Measurements from ENCODE around the gene SIGLEC10.
"Not testable (repeated sequence)": the region's sequence is repeated elsewhere in the genome, so short reads cannot be mapped to it uniquely, and the experiment has no call there.

SIGLEC10 gene

GRCh38 chr19:51440052-51440451 lies 22.6 kb upstream of the SIGLEC10 start:
- DNase-seq (ENCODE audit: insufficient read length, low spot score) = no peak
- no peak for FAIRE-seq

GRCh38 chr19:51439021-51439465 lies 21.6 kb upstream of the SIGLEC10 start:
- no peak for DNase-seq (ENCODE audit: insufficient read length, low spot score)
- no peak for FAIRE-seq

DNA sequence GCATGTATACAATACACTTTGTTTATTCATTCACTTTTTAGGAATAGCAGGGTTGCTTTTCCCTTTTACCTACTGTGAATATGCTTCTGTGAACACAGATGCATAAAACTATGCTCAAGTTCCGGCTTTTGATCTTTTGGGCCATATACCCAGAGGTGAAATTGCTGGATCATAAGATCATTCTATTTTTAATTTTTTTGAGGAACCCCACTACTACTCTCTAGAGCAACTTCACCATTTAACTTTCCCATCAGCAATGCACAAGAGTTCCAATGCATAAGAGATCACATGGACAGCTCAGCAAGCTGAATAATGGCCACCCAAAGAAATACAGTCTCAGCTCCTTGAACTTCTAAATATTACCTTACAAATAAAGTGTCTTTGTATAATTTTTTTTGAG lies 17.0 kb upstream of the SIGLEC10 start:
- no peak for DNase-seq (ENCODE audit: insufficient read length, low spot score)
- no peak for FAIRE-seq

DNA sequence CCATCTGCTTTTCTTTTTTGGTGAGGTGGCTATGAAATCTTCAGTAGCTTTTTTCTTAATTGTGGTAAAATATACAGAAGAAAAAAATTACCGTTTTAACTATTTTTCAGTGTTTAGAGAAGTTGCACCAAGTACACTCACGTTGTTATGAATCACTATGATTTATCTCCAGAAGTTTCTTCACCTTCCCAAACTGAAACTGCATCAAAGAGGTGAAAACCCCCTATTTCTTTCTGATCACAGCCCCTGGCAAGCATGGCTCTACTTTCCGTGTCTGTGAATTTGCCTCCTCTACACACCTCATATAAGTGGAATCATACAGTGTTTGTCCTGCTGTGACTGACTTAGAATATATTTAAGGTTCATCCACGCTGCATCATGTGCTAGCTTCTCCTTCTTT lies 15.6 kb upstream of the SIGLEC10 start:
- FAIRE-seq (no peak), DNase-seq (ENCODE audit: insufficient read length, low spot score) (no peak)

DNA sequence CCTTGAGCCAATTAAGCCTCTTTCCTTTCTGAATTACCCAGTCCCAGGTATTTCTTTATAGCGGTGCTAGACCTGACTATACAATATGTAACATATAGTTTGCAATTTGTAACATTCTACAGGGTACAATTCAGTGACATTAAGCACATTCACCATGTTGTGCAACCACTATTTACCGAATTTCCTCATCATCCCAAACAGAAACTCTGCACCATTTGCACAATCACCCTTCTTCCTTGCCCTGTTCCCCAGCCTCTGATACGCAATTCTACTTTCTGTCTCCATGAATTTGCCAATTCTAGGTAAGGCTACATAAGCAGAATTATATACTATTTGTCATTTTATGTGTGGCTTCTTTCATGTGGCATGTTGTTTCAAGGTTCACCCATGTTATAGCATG lies 13.7 kb upstream of the SIGLEC10 start:
- no peak for FAIRE-seq
- no peak for DNase-seq (ENCODE audit: insufficient read length, low spot score)

DNA sequence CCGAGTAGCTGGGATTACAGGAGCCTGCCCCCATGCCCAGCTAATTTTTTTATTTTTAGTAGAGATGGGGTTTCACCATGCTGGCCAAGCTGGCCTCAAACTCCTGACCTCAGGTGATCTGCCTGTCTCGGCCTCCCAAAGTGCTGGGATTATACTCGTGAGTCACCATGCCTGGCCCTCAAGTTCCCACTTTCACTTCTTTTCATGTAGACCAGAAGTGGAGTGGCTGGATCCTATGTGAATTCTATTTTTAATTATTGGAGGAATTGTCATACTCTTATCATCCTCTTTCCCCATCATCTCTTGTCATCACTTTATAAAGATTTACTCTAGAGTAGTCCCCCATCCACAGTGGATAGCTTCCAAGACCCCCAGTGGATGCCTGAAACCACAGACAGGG lies 12.8 kb upstream of the SIGLEC10 start:
- DNase-seq (ENCODE audit: insufficient read length, low spot score) = no peak
- no peak for FAIRE-seq

DNA sequence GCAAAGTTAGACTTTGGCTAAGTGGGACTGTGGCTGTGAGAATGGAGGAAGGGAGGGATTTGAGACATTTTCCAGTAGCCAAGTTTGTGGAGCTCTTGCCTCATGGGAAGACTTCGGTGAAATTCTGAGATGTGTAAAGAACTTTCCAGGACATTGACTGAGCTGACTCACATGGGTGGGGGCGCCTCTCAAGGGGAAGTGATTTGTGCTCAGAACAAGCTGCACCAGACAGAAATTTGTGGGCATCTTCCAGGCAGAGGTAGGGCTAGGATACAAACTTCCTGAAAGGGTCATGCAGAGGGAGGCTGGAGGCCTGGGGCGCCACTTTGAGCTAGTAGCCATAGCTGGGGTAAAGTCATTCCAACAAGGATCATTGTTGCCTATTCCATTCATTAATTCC lies 9.8 kb upstream of the SIGLEC10 start:
- DNase-seq (ENCODE audit: insufficient read length, low spot score) = no peak
- FAIRE-seq = no peak

DNA sequence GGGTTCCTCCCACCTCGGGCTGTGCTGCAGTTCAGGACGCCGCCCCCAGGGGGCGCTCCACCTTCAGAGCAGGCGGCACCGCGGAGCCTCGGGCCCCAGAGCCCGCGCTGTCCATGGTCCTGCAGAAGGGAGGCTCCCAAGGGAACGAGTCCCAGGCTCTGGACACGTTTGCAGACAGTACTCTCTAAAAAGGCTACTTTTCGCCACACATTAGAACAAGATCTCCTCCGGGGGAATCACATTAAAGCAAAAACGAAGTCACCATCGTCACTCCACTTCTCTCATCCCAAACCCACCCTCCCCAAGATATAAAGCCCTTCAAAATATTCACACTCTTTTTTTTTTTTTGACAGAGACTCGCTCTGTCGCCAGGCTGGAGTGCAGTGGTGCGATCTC lies 4.6 kb upstream of the SIGLEC10 start:
- DNase-seq (ENCODE audit: insufficient read length, low spot score) (peak; percentile 76), FAIRE-seq (peak; percentile 83)

- no peak for FAIRE-seq
- no peak for DNase-seq (ENCODE audit: insufficient read length, low spot score)
Measured at GRCh38 chr19:51421229-51422052, 4.0 kb upstream of the SIGLEC10 start.

DNA sequence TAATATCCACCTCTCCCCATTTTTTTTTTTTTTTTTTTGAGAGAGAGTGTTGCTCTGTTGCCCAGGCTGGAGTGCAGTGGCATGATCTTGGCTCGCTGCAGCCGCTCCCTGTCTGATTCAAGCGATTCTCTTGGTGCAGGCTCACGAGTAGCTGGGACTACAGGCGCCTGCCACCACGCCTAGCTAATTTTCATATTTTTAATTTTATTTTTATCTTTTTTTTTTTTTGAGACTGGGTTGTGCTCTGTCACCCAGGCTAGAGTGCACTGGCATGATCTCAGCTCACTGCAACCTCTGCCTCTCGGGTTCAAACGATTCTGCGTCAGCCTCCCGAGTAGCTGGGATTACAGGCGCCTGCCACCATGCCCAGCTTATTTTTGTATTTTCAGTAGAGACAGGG lies 3.1 kb upstream of the SIGLEC10 start:
- not testable (repeated sequence) for DNase-seq (ENCODE audit: insufficient read length, low spot score); FAIRE-seq

- DNase-seq (ENCODE audit: insufficient read length, low spot score) (no peak), FAIRE-seq (no peak)
Measured at GRCh38 chr19:51418707-51419106, 1.3 kb upstream of the SIGLEC10 start.

GRCh38 chr19:51417810-51418157 lies 342 bp upstream of the SIGLEC10 start:
- FAIRE-seq = peak; percentile 31
- no peak for DNase-seq (ENCODE audit: insufficient read length, low spot score)

- DNase-seq (ENCODE audit: insufficient read length, low spot score); FAIRE-seq: not testable (repeated sequence)
Measured at GRCh38 chr19:51416422-51416821, 1.0 kb downstream of the SIGLEC10 start.

DNA sequence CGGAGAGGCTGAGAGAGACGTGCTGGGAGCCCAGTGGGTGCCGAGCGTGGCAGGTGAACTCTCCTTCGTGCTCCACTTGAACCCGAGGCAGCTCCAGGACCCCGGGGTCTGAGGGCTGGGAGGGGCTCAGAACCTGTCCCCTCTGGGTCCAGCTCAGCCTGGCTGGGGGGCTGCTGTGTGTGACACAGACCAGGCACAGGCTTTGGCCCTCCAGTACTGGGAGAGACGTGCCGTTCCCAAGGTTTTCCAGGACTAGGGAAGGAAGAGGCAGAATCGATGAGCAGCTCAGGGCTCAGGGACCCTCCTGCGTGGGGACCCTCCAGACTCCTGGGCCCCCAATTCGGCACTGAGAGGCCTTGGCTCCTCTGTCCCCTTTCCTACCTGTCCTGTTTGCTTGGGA lies 2.3 kb downstream of the SIGLEC10 start:
- FAIRE-seq (no peak), DNase-seq (ENCODE audit: insufficient read length, low spot score) (no peak)

DNA sequence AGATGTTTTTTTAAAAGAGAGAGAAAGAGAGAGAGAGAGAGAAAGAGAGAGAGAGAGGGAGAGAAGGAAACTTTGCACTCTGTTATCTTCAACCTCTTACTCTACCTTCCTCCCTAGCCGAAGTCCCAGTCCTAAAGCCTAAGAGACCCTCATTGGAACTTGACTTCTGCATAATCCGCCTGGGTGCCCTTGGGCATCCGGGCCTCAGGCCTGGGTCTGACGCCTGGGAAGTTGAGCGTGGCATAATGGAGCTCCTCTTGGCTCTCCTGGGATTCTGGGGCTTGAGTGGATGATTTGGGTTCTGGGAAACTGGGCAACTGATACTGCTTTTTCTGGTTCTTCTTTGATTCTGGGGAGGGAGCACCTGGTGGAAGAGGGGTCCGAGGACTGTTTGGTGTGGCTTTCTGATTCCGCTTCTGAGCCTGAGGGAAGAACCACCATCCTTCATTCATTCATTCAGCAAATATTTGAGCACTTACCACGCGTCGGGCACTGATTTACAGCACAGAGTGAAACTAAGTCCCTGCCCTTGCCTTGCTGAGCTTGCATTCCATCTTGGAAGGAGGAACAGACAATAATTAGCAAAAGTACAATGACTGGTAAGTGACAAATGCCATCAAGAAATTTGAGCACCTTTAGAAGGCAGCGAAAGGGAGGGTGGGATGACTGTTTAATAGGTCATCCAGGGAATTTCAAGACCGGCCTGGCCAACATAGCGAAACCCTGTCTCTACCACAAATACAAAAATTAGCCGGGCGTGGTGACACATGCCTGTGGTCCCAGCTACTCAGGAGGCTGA lies 6.3 kb downstream of the SIGLEC10 start:
- FAIRE-seq = no peak
- no peak for DNase-seq (ENCODE audit: insufficient read length, low spot score)

DNA sequence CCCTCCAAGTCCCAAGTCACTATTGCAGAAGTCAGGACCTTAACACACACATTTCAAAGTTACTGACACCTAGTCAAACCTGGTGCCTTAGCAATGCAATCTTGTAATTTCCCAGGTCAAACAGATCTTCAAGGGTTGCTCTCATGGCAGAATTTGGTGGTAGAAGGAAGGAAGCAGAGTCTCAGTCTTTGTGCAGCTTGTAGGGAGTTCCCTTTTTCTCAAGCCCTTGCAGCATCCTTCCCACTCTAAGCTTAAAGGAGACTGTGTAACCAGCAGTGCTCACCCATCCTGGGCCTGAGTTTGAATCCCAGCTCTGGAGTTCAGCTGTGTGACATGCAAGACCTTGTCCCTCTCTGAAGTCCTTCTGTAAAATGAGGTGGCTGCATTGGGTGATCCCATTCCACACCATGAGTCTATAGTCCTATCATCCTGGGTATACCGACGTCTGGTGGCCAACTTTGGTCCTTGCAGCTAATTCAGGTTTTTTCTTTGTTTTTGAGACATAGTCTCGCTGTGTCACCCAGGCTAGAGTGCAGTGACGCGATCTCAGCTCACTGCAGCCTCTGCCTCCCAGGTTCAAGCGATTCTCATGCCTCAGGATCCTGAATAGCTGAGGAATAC lies 9.8 kb downstream of the SIGLEC10 start:
- FAIRE-seq = no peak
- DNase-seq (ENCODE audit: insufficient read length, low spot score) = peak; percentile 28

GRCh38 chr19:51402117-51402516 lies 15.3 kb downstream of the SIGLEC10 start:
- DNase-seq (ENCODE audit: insufficient read length, low spot score) (no peak), FAIRE-seq (no peak)

DNA sequence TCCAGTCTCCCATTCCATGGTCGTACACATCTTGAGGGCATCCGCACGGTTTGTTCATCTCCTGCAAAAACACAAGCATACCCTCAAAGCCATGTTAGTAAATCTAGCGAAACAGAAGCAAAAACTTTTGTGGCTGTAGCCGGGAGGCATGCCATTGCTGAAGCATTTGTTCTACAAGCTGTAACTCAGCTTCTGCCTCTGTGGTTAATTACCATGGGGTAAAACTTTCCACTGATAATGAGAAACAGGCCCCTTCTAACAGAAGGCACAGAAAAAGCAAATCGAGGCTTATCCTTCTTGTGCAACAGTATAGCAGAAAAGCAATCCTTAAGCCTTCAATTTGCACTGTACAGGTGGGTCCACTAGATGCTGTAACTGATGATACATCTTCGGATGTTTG lies 17.5 kb downstream of the SIGLEC10 start:
- FAIRE-seq; DNase-seq (ENCODE audit: insufficient read length, low spot score): not testable (repeated sequence)

GRCh38 chr19:51399231-51399630 lies 18.2 kb downstream of the SIGLEC10 start:
- DNase-seq (ENCODE audit: insufficient read length, low spot score) (no peak), FAIRE-seq (no peak)

DNA sequence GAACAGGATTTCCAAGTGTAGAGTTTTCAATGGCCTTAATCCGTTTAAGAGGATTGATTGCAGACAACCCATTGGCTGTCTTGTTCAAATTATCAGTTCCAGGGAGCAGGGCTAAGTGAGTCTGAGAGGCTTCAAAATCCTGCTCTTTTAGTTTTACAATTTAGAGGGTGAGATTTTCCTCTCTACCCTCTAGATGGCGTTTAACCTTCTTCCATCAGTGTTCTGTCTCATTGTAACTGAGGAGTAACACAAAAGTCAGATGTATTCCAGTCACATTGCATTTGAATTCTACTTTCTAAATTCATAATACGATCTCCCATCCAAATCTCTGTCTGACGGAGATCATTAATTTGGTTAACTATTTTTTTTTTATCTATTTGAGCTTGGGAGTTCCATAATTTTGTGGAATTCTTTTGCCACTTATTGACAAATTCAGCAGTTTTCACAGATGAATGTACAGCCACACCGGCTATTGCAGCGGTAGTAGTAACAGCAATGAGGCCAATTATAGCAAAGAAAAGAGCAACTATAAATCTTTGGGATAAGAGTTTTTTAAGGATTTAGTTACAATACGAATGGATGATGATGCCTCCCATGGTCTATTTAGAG lies 19.2 kb downstream of the SIGLEC10 start:
- no peak for FAIRE-seq
- DNase-seq (ENCODE audit: insufficient read length, low spot score) = no peak

DNA sequence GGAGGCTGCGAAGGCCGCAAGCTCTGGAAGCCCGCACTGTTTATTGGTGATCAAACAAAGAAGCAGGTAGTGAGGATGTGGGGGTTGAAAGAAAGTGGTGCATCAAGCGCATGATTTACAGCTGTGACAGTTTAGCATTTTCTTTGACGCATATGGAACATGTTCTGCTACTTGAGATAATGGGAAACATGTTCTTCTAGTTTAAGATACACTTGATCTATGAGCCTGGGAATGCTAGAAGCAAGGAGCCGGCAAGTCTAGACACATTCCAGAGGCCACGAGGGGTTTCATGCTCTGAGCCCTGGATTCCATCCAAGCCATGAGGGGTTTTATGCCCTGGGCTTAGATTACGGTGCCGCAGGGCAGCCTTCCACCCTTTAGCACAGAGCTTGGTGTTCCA lies 20.0 kb downstream of the SIGLEC10 start:
- not testable (repeated sequence) for DNase-seq (ENCODE audit: insufficient read length, low spot score); FAIRE-seq
